ENCODE data around the gene BRICD5. TPM values are rescaled to one million over a fixed set of nuclear protein-coding genes. Genes with fewer than 3 reads are reported as not detected.

Gene BRICD5
- total RNA-seq, 1 donor from 2014 or later: 5.1 TPM

DNA sequence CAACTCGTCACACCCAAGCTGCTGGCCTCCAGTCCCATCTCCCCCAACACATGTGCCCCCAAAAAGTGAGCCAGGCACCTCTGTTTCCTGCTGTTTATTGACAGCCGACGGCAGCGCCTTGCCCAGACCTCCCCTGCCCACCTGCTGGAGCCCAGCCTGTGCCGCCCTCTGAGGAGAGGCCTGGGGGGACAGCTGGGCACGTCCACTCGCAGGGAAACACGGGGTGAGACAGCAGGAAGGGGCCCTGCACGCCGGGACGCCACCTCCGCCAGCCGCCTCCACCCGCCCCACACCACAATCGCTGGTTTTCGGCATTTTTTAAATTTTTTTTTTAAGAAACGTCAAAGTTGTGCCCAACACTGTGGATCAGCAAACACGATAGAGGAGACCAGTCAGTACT, 33.6 kb downstream of the BRICD5 start:
- ChIA-PET CTCF (no interaction called here), POLR2A (no interaction called here)
- no peak overlapping the region for H3K4me3 Mint-ChIP-seq
- DNase-seq: no peak
- no peak overlapping the region for H3K27ac Mint-ChIP-seq
- no peaks in the 10 kb centered on the region for H3K4me1 Mint-ChIP-seq
- TF ChIP-seq, protein P1, sequence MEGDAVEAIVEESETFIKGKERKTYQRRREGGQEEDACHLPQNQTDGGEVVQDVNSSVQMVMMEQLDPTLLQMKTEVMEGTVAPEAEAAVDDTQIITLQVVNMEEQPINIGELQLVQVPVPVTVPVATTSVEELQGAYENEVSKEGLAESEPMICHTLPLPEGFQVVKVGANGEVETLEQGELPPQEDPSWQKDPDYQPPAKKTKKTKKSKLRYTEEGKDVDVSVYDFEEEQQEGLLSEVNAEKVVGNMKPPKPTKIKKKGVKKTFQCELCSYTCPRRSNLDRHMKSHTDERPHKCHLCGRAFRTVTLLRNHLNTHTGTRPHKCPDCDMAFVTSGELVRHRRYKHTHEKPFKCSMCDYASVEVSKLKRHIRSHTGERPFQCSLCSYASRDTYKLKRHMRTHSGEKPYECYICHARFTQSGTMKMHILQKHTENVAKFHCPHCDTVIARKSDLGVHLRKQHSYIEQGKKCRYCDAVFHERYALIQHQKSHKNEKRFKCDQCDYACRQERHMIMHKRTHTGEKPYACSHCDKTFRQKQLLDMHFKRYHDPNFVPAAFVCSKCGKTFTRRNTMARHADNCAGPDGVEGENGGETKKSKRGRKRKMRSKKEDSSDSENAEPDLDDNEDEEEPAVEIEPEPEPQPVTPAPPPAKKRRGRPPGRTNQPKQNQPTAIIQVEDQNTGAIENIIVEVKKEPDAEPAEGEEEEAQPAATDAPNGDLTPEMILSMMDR (IDR thresholded peaks at IDR 0.05): no peak
- no peaks in the 10 kb centered on the region for H3K9me3 Mint-ChIP-seq
- no peaks in the 10 kb centered on the region for H3K27me3 Mint-ChIP-seq
- ATAC-seq (ENCODE audit: low read depth): no peak
- H3K36me3 Mint-ChIP-seq (ENCODE audit: low read depth): peaks cover 32% of the 10 kb centered on the region
- intact Hi-C loops (cut with micrococcal nuclease): no loop called here

- H3K4me3 Mint-ChIP-seq: no peak overlapping the region
- intact Hi-C loops (cut with micrococcal nuclease): no loop called here
- CTCF ChIA-PET: no interaction called here
Observed at GRCh38 chr16:2176047-2176446, 34.6 kb downstream of the BRICD5 start.

DNA sequence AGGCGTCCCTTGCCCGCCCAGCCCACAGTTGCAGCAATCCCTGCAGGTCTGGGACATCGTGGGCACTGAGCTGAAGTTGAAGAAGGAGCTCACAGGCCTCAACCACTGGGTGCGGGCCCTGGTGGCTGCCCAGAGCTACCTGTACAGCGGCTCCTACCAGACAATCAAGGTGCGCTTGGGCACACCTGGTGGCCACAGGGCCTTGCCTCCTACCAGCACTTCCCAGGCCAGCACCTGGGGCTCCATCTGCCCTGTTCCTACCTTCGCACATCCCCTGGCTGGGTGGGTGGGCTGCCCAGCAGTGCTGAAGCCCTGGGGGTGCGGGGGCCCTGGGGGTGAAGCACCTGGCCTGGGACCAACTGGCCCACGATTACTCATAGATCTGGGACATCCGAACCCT, 35.2 kb downstream of the BRICD5 start:
- Mint-ChIP-seq H3K4me1 (no peaks in the 10 kb centered on the region), H3K4me3 (no peak overlapping the region), H3K27me3 (no peaks in the 10 kb centered on the region), H3K27ac (no peak overlapping the region), H3K36me3 (ENCODE audit: low read depth) (peaks cover 36% of the 10 kb centered on the region), H3K9me3 (no peaks in the 10 kb centered on the region)
- POLR2A ChIA-PET: no interaction called here
- ATAC-seq (ENCODE audit: low read depth) (no peak), DNase-seq (no peak)
- CTCF ChIA-PET: no interaction called here
- TF ChIP-seq, protein P1 (IDR thresholded peaks at IDR 0.05): no peak
- intact Hi-C loops (cut with micrococcal nuclease): no loop called here

More at GRCh38 chr16:2176047-2176446, 34.6 kb downstream of the BRICD5 start:
- no peak overlapping the region for H3K27ac Mint-ChIP-seq
- TF ChIP-seq, protein P1 (IDR thresholded peaks at IDR 0.05): no peak
- no peaks in the 10 kb centered on the region for H3K9me3 Mint-ChIP-seq
- DNase-seq (no peak), ATAC-seq (ENCODE audit: low read depth) (no peak)
- peaks cover 36% of the 10 kb centered on the region for H3K36me3 Mint-ChIP-seq (ENCODE audit: low read depth)
- no peaks in the 10 kb centered on the region for H3K4me1 Mint-ChIP-seq
- POLR2A ChIA-PET: interaction anchor here (0.6 kb wide), 1 partner anchor 20 kb away, joined by 3 read pairs; no protein-coding TSS in a partner anchor
- no peaks in the 10 kb centered on the region for H3K27me3 Mint-ChIP-seq

DNA sequence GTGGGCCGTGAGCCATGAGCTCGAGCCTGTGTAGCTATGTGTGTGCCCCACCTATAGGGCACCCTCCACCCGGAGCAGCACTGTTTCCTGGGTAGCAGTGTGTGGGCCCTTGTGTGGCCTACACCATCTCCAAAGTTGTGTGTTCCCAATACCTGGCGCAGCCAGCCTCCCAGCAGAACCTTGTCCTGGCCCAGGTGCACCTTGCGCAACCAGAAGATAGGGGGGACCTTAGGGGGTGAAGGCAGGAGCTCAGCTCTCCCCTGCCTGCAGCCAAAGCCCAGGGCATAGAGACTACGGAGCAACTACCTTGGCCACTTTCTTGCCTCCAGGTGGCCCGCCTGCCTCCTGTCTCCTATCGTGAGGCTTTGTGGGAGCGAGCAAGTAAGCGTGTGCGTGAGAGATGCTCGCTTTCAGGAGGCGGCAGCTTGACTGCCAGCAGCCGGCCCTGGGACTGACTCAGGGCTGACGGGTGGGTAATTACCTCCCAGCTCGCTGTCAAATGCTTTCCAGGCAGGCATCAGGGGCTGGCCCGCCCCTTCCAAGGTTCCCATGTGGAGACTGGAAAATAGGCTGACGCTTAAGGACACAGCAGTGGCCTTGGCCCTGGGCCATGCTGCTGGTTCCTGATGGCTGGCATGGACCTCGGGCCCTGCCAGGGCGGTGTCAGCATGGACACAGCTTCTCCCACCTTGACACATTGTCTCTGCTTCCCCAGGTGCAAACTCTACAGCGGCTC, 36.1 kb downstream of the BRICD5 start:
- Mint-ChIP-seq H3K27me3 (no peaks in the 10 kb centered on the region), H3K4me1 (no peaks in the 10 kb centered on the region), H3K9me3 (no peaks in the 10 kb centered on the region), H3K36me3 (ENCODE audit: low read depth) (peaks cover 37% of the 10 kb centered on the region), H3K4me3 (no peak overlapping the region), H3K27ac (no peak overlapping the region)
- POLR2A ChIA-PET: interaction anchor here (0.6 kb wide), 1 partner anchor 20 kb away, joined by 3 read pairs; no protein-coding TSS in a partner anchor
- no peak for ATAC-seq (ENCODE audit: low read depth)
- intact Hi-C loops (cut with micrococcal nuclease): no loop called here
- TF ChIP-seq, protein P1 (IDR thresholded peaks at IDR 0.05): no peak
- CTCF ChIA-PET: no interaction called here
- no peak for DNase-seq

DNA sequence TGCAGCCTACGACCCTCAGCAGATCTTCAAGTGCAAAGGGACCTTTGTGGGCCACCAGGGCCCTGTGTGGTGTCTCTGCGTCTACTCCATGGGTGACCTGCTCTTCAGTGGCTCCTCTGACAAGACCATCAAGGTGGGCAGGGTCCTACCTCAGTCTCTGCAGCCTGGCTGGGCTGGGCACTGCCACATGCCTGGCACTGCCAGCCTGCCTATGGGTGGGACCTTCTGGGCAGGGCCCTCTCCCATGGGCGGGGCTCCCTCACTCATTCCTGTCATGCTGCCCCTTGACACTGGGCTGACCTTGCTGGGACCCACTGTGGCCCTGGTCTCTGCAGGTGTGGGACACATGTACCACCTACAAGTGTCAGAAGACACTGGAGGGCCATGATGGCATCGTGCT, 36.7 kb downstream of the BRICD5 start:
- Mint-ChIP-seq H3K4me1 (no peaks in the 10 kb centered on the region), H3K9me3 (no peaks in the 10 kb centered on the region), H3K27me3 (no peaks in the 10 kb centered on the region), H3K27ac (no peak overlapping the region), H3K4me3 (no peak overlapping the region), H3K36me3 (ENCODE audit: low read depth) (peaks cover 38% of the 10 kb centered on the region)
- ChIA-PET CTCF (no interaction called here), POLR2A (no interaction called here)
- intact Hi-C loops (cut with micrococcal nuclease): no loop called here
- no peak for ATAC-seq (ENCODE audit: low read depth)
- TF ChIP-seq, protein P1 (IDR thresholded peaks at IDR 0.05): no peak
- no peak for DNase-seq

Measured in activated B cell treated with CpG ODN at 0.5 μM for 24 hours (primary cell).